Glutamatergic neuron (in vitro differentiated cells): ENCODE data around the gene SYNE1. TPM values are rescaled to one million over a fixed set of nuclear protein-coding genes. Genes with fewer than 3 reads are reported as not detected.

Experiments
- DNase-seq: peaks from one replicate; pipeline ENCODE4 v3.0.0; 2022
- H3K27ac Mint-ChIP-seq: one replicate; pipeline ENCODE4 v1.8.0; 2020; ENCODE audit warnings: mild to moderate bottlenecking, mixed read lengths, inconsistent platforms; ENCODE audit not compliant: unreplicated experiment
- H3K27me3 Mint-ChIP-seq: one replicate; pipeline ENCODE4 v1.8.0; 2020; ENCODE audit warnings: mild to moderate bottlenecking, moderate library complexity, mixed read lengths, inconsistent platforms; ENCODE audit not compliant: unreplicated experiment
- H3K36me3 Mint-ChIP-seq: one replicate; pipeline ENCODE4 v1.8.0; 2020; ENCODE audit warnings: mild to moderate bottlenecking, mixed read lengths, inconsistent platforms; ENCODE audit not compliant: unreplicated experiment
- H3K4me1 Mint-ChIP-seq: one replicate; pipeline ENCODE4 v1.8.0; 2020; ENCODE audit warnings: mild to moderate bottlenecking, low read depth, mixed read lengths, inconsistent platforms; ENCODE audit not compliant: unreplicated experiment
- H3K4me3 Mint-ChIP-seq: one replicate; pipeline ENCODE4 v1.8.0; 2020; ENCODE audit warnings: mild to moderate bottlenecking, mixed read lengths, inconsistent platforms; ENCODE audit not compliant: unreplicated experiment
- H3K9me3 Mint-ChIP-seq: one replicate; pipeline ENCODE4 v1.8.0; 2020; ENCODE audit warnings: mild to moderate bottlenecking, moderate library complexity, mixed read lengths, inconsistent platforms; ENCODE audit not compliant: unreplicated experiment
- total RNA-seq: library from RNA; stranded (reverse); fragmentation: NEBNext Ultra II Directional; extraction: Animal tissue kit (Norgen Biotek cat#: 25700); gene quantifications from one replicate; pipeline ENCODE4 v1.2.1, GENCODE V29; 2021; ENCODE audit not compliant: unreplicated experiment
- TF ChIP-seq, protein P1 (sequence below): fragments of 200-600 bp; sonication (generic); IDR thresholded peaks from one replicate; pipeline ENCODE4 v1.5.0; 2021; ENCODE audit not compliant: partially characterized antibody, unreplicated experiment

The SYNE1 gene
- total RNA-seq, 1 donor from 2014 or later = 23.4 TPM

DNA sequence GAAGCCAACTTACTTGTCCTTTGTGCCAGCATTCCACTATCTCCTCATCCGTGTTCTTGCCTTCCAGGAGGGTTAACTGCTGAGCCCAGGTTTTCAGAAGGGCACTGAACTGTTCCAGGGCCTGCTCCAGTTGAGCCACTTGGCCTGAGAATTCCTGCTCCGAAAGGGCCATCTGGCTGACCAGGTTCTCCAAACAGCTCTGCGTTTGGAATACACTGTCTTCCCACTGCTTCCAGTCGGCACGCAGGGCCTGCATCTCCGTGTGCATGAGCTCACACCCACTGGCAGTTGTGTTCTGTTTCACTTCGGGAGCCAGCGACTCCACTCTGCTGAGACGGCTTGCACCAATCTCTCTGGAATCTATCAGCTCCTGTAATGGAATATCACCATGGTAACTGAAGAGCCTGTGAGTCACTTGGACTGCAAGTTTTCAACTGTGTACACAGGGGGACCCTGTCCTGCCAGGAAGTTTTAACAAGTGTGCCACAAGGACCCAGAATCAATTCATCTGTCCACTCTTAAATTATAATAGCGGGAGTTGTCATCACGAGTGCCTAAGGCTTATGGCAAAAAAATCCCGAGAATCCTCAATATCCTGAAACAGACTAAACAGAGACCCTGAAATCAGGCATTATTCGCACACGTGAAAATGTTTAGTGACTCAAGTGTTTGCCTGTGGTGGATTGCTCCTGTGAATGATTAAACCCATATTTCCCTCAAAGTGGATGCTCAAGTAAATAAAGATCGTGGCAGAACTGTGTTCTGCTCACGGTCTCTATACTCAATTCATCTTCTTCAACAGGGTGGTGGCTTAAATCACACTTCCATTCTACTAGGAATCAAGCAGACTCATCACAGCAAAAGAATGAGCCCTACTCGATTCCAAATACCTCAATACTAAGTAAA, 255.9 kb downstream of the SYNE1 start:
- TF ChIP-seq, protein P1, sequence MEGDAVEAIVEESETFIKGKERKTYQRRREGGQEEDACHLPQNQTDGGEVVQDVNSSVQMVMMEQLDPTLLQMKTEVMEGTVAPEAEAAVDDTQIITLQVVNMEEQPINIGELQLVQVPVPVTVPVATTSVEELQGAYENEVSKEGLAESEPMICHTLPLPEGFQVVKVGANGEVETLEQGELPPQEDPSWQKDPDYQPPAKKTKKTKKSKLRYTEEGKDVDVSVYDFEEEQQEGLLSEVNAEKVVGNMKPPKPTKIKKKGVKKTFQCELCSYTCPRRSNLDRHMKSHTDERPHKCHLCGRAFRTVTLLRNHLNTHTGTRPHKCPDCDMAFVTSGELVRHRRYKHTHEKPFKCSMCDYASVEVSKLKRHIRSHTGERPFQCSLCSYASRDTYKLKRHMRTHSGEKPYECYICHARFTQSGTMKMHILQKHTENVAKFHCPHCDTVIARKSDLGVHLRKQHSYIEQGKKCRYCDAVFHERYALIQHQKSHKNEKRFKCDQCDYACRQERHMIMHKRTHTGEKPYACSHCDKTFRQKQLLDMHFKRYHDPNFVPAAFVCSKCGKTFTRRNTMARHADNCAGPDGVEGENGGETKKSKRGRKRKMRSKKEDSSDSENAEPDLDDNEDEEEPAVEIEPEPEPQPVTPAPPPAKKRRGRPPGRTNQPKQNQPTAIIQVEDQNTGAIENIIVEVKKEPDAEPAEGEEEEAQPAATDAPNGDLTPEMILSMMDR = no peak

DNA sequence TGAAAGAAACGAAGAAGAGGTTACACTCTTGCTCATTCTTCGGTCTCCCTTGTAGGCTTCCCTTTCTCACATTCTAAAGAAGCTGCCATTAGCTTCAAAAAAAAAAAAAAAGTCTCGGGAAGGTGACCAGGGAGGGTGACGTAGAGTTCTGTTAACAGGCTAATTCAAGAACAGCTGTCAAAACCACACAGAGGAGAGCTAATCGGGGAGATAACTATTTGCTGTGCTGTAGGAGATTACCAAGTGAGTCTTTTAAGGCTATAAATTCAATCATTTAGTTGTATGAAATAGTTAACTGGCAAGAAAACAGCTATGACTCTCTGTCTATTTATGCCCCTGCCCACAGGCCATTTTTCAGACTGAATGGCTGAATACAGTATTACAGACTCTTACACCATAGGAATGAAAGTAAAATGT, 256.8 kb downstream of the SYNE1 start:
- DNase-seq = no peak
- TF ChIP-seq, protein P1 = no peak

More for the DNA sequence above, 255.9 kb downstream of the SYNE1 start:
- H3K27ac Mint-ChIP-seq = peak overlapping the region; percentile 77
- no peaks in the 10 kb centered on the region for H3K36me3 Mint-ChIP-seq
- H3K27me3 Mint-ChIP-seq = no peaks in the 10 kb centered on the region
- peaks cover 14% of the 10 kb centered on the region for H3K4me1 Mint-ChIP-seq
- DNase-seq = peak; percentile 27
- no peaks in the 10 kb centered on the region for H3K9me3 Mint-ChIP-seq
- H3K4me3 Mint-ChIP-seq = peak overlapping the region; percentile 70

DNA sequence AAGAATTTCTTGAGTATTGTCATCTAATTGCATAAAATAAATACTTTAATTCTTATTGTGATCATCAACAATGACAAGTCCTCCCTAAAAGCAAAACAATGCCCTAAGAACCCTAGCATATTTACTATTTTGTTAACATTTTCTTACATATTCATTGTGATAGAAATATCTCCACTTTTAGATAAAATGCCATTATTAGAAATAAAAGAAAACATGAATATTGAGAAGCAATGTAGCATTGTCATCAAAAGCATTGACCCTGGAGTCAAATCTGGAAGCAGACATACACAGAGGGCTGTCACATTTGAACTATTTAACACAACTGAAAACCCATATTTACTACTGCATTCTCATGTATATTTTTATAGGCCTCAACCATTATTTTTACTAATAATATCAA, 257.7 kb downstream of the SYNE1 start:
- Mint-ChIP-seq H3K4me1 (peaks cover 14% of the 10 kb centered on the region), H3K4me3 (no peak overlapping the region), H3K36me3 (no peaks in the 10 kb centered on the region), H3K27me3 (no peaks in the 10 kb centered on the region), H3K9me3 (no peaks in the 10 kb centered on the region), H3K27ac (no peak overlapping the region)
- DNase-seq = no peak
- TF ChIP-seq, protein P1 = no peak

More for the DNA sequence above, 256.8 kb downstream of the SYNE1 start:
- Mint-ChIP-seq H3K36me3 (no peaks in the 10 kb centered on the region), H3K4me3 (no peak overlapping the region), H3K4me1 (peaks cover 14% of the 10 kb centered on the region), H3K9me3 (no peaks in the 10 kb centered on the region), H3K27ac (peak overlapping the region; percentile 12), H3K27me3 (no peaks in the 10 kb centered on the region)

DNA sequence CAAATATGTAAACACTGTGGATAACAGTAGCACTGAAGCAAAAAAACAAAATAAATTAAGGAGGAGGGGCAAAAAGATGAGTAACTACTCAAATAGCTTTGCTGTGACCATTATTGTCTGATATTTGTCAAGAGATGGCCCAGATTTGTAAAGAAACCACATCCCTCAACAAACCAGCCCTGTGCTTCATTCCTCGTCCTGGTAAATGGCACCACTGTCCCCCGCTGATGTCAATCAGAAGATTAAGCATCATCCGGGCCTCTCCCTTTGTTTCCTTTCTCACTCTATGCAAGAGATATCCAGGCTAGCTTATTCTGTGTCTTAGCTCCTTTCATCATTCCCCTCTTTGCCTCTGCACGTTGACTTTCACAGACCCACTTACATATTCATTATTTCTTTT, 259.0 kb downstream of the SYNE1 start:
- peaks cover 14% of the 10 kb centered on the region for H3K4me1 Mint-ChIP-seq
- H3K27me3 Mint-ChIP-seq = no peaks in the 10 kb centered on the region
- TF ChIP-seq, protein P1 = no peak
- no peak overlapping the region for H3K4me3 Mint-ChIP-seq
- no peaks in the 10 kb centered on the region for H3K36me3 Mint-ChIP-seq
- H3K9me3 Mint-ChIP-seq = no peaks in the 10 kb centered on the region
- no peak overlapping the region for H3K27ac Mint-ChIP-seq
- DNase-seq = no peak

DNA sequence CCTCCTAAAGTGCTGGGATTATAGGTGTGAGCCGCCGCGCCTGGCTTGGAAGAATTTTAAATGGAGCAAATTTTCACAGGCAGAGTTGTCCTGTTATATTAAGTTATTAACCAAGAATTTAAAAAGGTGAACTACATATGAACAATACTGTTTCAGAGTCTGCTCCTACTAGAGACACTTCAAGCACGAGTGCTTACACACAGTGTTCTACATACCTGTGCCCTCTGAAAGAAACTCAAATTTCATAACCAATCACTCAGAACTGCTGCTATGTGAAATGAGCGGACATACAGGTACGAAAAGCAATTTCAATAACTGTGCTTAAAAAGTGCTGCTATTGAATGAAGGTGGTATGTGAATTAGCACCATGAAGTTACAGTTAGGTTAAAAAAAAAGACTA, 262.0 kb downstream of the SYNE1 start:
- Mint-ChIP-seq H3K27ac (no peak overlapping the region), H3K27me3 (no peaks in the 10 kb centered on the region), H3K4me3 (no peak overlapping the region)

More for the DNA sequence above, 262.0 kb downstream of the SYNE1 start:
- TF ChIP-seq, protein P1 = no peak
- Mint-ChIP-seq H3K4me1 (peaks cover 5% of the 10 kb centered on the region), H3K36me3 (no peaks in the 10 kb centered on the region), H3K9me3 (no peaks in the 10 kb centered on the region)
- DNase-seq = no peak
